ENCODE measurements around the gene HSD11B1.
"Not testable (repeated sequence)": the region's sequence is repeated elsewhere in the genome, so short reads cannot be mapped to it uniquely, and the experiment has no call there.

Gene HSD11B1

DNA sequence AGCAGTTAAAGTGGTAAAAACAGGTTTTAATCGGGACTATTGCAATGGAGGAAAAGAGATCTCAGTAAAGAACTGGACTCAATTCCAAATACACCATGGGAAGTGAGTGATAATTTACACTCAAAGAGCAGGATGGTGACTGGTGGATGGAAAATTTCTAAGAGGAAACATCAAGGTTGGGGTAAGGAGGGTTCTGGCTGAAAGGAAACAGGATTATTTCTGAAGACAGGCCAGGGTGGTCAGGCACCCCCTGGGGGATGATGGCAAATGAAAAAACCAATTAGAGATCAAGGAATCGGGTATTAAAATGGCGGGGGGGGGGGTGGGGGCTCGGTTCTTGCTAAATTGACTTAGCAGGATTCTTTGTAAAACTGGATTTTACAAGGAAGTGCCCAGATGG is 12.3 kb upstream of the HSD11B1 start:
- no peak for DNase-seq

DNA sequence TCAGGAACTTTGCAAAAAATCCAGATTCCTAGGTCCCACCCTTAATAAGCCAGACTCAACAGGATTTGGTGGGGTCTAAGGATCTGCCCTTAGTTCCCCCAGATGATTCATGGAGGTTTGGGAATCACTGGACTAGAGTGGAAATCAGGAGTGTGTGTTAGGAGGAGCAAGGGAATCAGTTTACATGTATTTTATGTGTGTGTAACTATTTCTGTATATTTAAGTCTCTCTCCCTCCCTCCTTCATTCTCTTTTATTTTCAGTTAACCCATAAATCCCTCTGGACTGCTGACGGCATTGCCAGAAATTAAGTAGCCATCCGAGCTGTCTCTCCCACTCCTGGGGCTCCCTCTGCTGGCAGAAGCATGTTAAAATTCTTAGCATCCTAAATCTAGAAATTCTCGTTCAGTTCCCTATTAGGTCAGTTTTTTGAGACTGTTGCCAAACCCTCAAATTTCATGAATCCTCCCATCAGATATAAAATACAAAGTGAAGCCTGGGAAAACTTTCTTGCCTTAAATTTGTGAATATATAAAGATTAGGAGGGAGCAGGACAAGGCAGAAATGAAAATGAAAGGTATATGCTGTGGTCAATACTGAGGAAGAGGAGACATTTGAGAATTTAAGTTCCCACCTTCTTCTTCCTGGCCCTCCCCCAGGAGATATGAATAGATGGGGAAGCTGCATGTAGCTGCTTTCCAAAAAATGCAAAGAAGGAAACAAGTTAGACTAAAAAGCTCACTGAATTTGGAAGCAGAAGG is 11.7 kb upstream of the HSD11B1 start:
- DNase-seq: peak; percentile 71

GRCh38 chr1:209696673-209697072 is 8.0 kb upstream of the HSD11B1 start:
- no peak for DNase-seq

- no peak for DNase-seq
These were observed 7.5 kb upstream of the HSD11B1 start for GRCh38 chr1:209697126-209697525.

GRCh38 chr1:209700686-209701085 is 4.0 kb upstream of the HSD11B1 start:
- DNase-seq: not testable (repeated sequence)

DNA sequence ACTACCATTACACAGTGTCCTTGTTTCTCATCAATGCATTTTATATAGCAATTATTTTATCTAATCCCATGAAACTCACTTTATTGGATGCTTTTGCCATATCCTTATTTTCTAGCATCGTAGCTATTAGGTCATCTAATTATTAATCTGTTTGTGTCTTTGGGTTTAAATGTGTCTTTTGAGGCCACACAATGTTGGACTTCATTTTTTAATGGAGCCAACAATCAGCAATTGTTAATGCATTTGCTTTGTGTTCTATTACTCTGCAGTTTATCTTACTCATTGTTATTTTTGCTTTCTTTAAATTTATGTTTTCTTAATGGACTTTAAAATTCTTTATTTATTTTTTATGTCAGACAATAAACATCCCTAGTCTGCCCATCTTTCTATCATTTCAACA is 1.8 kb upstream of the HSD11B1 start:
- no peak for DNase-seq

GRCh38 chr1:209703834-209704504 is 677 bp upstream of the HSD11B1 start:
- DNase-seq: no peak

DNA sequence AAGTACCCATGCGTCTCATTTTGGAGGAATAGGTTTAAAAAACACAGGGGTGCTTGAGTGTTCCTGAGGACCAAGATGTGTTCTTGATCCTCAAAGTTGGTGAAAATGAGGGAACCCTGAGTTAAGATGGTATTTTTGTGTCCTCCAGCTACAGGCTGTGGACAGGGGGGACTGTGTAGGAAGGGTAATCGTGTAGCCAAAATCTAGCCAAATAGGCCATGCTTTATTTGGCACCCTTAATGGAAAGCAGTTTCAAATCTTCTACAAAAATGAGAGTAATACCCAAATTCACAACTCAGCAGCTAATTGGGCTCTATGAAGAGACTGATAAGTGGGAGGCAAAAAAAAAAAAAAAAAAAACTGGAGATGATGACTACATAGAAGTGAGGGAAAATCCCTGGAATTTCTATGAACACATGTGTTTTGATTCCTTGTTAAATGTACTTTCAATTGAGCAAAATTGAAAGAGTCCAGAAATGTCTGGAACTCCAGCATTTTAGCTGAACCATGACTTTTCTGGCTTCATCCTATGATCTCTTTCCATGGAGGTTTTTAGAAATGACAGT is 470 bp downstream of the HSD11B1 start:
- no peak for DNase-seq

- DNase-seq: no peak
These were observed 2.0 kb downstream of the HSD11B1 start for GRCh38 chr1:209706622-209707021.

DNA sequence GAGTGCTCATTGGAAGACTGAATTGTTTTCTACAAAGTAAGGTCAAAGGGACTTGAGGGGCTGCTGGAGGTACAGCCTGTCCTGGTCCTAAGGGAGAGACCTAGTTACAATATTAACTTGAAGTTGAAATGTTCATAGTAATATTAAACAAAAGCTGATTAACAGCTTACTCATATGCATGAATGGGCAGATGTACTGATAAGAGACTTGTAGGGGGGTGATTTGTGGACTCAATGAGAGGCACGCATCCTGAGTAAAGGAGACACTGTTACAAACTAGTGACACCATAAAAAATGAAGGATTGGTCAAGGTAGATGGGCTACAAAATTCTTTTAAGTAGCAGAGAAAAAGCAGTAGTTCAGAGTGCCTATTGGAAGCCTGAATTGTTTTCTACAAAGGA is 2.7 kb downstream of the HSD11B1 start:
- no peak for DNase-seq

DNA sequence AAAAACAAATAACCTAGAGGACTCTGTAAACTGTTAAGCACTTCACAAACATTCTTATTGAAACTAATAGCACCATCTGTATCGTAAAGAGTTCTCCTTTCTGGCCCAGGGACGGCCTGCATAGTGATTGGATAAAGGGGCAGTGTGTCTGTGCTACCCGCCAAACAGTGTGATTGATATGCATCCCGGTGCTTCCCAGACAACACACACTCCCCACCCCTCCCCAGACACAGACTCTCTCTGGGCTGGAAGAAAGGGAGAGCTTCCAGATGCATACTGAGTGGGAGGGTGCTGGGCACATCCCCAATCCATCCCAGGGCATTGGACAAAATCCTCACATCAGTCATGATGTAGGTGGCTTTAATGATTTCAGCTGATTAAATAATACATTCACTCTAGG is 3.7 kb downstream of the HSD11B1 start:
- no peak for DNase-seq

GRCh38 chr1:209710093-209710492 is 5.4 kb downstream of the HSD11B1 start:
- no peak for DNase-seq

DNA sequence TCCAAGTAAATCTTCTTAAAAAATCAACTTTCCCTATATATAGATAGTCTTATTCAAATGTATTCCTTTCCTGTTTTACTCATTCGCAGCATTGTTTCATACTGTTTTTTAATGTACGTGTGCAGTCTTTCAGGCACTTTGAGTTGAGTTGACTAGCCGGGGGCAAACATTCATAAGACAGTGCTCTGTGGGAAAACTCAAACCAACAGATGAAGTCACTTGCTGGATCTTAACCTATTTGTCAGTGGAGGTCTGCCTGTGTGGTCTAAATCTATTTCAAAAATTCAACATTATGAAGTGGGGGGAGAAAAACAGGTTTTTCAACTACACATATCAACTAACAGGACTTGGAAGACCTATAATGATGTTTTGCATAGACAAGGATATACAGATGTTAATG is 6.2 kb downstream of the HSD11B1 start:
- DNase-seq: no peak

DNA sequence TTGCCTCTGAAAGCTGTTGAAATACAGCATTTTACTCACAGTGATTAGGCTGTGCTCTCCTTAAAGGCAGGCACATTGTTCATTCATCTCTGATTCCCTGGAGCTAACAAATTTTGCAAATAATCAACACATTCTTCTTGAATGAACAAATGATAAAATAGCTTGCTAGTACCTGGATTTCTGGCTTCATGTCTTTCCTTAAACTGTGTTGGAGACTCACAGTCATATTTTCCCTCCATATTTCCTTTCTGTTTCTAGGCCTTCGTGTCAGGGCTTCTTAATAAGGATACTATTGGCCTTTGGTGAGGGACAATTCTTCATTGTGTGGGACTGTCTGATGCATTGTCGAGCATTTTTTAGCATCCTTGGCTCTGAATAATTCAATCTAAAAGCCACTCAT is 9.7 kb downstream of the HSD11B1 start:
- DNase-seq: no peak

GRCh38 chr1:209715314-209715713 is 10.7 kb downstream of the HSD11B1 start:
- DNase-seq: no peak

DNA sequence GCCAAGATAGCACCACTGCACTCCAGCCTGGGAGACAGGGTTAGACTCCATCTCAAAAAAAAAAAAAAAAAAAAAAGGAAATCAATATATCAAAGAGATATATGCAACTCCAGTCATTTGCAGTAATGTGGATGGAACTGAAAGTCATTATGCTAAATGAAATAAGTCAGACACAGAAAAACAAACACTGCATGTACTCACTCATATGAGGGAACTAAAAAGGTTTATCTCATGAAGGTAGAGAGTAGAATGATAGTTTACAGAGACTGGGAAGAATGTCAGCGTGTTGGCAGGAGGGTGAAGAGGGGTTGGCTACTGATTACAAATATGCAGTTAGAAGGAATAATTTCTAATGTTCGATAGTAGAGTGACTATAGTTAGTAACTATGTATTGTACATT is 13.2 kb downstream of the HSD11B1 start:
- no peak for DNase-seq

DNA sequence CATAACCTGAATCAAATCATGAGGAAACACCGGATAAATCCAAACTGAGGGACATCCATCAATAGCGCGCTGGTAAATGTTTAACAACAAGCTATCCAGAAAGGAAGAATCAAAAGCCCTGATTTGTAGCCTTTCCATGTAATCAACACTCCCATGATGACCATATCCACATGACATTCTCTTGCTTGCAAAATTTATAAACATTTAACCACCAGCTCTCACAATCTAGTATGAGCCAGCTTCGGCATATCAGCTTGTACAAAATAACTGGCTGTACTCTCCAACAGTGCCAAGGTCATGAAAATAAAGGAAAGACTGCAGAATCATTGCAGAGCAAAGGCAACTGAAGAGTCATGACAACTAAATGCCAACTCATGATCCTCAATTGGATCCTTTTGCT is 15.7 kb downstream of the HSD11B1 start:
- DNase-seq: no peak

- DNase-seq: no peak
These were observed 16.2 kb downstream of the HSD11B1 start for GRCh38 chr1:209720826-209721225.

- DNase-seq: no peak
These were observed 16.7 kb downstream of the HSD11B1 start for GRCh38 chr1:209721323-209721722.

- no peak for DNase-seq
These were observed 18.6 kb downstream of the HSD11B1 start for GRCh38 chr1:209723265-209723664.

GRCh38 chr1:209723756-209724693 is 19.4 kb downstream of the HSD11B1 start:
- DNase-seq: no peak

DNA sequence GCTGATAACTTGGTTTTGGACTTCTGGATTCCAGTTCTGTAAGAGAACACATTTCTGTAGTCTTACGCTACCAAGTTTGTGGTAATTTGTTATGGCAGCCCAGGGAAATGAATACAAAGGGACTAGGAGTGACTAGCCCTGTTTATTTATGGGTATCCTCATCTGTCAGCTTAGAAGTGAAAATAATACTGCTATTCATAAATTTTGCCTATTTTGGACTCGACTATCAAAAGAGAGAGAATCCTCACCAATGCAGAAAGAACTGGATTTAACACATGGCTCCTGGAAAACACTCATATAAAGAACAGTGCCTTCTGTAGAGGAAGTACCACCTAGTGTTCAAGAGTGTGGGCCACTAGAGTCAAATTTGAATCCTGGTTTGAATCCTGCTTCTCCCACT is 22.6 kb downstream of the HSD11B1 start:
- no peak for DNase-seq

DNA sequence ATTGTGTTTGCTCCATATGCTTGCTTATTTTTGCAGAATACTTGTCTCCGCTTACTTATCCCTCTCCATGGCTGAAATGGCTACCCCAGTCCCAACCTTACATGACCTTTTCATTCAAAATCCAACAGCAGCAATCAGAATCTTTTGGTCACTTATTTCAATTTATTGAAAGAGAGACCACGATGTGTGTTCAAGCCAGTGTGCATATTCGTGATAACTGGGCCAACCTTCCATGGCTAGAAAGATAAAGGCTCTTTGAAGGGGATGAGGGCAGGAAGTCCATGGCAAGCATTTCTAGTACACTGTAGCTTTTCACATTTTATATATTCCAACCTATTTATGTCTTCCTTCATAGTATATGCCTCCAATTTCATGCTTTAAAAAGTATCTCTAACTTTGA is 23.1 kb downstream of the HSD11B1 start:
- no peak for DNase-seq
